Hindlimb muscle (tissue), 1 donor: ENCODE measurements around the gene RTL1. TPM values are rescaled to one million over a fixed set of nuclear protein-coding genes. Genes with fewer than 3 reads are reported as not detected.

Source experiments
- DNase-seq: peaks from one replicate; pipeline ENCODE4 v3.0.0-alpha.2; 2013
- polyA plus RNA-seq: library from polyadenylated mRNA; unstranded; fragments of 120-200 nt; gene quantifications from one replicate; pipeline ENCODE4 v1.2.1, GENCODE V29; 2013; ENCODE audit not compliant: insufficient read length

RTL1 gene
- polyA plus RNA-seq, 1 donor, result 69.2 TPM

DNA sequence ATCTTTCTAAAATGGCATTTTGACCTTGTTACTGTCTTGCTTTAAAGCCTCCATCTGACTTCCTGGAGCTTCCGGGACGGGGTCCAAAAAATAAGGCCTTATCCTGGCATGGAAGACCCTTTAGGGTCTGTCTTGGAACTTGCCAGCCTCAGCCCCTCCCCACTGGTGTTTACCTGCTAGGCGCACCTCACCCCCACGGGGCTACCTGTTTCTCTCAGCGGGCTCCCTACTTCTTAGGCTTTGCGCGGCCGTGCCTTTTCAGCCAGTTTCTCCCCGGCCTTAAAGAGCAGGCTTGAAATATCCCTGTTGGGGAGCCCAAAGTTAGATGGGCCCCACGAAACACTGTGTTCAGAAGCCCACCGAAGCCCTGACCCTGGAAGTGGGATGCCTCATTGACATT is 5.1 kb downstream of the RTL1 start:
- no peak for DNase-seq

DNA sequence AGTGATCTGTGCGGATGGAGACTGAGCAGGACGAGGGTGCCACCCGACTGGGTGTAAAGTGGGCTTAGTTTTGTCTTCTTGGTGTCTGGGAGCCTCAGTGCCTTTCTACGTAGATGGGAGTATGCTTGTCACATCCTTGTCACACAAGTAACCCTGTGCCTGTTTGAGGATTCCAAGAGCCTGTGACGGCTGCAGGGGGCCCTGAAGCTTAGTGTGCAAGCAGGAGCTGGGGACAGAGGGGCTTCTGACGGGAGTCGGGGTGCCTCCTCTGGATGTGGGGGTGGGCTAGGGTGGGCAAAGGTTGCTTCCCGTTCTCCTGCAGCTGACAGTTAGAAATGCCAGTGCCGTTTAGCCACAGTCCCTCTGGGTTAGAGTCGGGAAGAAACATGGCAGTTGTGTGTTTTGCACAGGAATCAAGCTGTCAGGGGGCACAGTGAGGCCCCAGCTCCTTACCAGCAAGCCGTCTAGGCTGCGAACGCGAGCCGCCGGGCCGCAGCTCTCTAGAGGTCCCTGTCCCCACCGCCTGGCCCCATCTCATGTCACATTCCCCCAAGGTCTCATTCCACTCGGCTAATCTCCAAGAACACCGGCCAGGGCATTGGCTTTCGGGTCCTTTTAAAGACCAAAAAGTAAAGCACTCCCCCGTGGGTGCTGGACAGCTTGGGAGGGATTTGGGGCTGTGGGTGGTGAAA is 7.0 kb downstream of the RTL1 start:
- DNase-seq, result no peak

DNA sequence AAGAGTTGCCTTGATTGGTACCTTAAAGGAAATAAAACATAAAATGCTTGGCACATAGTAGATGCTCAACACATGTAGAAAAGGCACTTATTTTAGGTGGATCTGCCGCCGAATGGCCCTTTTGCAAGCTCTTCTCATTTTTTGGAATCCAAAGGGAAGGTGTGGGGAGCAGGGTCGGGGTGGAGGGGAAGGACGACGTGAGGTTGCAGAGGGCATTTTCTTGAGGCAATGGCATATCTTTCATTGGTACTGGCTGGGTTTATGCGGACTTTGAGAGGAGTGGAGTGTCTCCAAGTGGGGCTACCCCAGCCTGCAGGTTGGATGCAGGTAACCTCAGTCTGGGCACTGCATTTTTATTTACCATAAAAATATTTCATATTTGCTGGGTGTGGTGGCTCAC is 8.1 kb downstream of the RTL1 start:
- no peak for DNase-seq

DNA sequence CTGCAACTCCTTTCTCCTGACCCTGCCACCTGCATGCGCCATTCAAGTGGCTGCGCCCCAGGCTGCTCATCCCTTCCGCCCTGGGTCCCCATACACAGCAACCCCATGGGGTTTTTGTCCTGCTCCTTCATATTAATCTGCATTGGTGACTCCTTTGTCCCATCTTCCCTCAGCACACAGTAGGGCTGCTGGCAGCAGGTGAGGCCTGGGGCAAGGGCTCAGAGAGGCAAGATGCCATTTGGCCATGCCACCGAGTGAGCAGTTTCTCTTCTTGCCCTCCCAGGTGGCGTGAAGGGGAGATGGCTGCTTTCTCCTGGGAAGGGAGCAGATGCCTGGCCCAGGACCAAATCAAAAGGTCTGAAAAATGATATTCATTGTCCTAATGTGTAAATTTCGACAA is 9.1 kb downstream of the RTL1 start:
- DNase-seq, result no peak

DNA sequence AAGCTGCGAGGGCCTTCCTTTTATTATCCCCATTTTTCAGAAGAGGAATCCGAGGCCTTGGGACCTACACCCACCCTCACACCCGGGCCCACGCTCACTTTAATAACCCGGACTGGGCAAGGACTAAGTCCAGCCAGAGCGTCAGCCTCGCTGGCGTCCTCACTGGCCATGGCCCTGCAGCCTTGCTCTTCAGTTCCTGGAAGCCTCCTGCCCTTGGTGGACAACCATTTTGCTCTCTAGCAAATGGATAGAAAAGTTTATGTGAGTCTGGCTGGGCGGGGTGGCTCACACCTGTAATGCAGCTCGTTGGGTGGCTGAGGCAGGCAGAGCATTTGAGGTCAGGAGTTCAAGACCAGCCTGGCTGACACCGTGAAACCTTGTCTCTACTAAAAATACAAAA is 9.8 kb downstream of the RTL1 start:
- no peak for DNase-seq

DNA sequence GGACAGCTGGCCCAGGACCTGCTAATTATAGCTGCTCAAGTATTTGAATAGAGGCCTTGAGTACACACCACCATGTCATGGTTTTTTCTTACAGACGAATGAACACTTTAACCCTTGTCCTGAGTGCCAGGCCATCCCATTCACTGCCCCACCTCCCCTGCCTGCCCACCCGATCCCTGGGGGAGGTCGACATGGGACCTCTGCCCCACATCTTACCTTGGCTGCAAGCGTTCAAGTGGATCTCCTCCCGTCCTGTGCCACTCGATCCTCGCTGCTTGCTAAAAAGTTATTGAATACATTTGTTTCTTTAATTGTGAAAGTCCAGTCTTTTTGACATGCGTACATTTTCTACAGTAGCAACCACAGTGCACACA is 10.3 kb downstream of the RTL1 start:
- DNase-seq, result no peak

DNA sequence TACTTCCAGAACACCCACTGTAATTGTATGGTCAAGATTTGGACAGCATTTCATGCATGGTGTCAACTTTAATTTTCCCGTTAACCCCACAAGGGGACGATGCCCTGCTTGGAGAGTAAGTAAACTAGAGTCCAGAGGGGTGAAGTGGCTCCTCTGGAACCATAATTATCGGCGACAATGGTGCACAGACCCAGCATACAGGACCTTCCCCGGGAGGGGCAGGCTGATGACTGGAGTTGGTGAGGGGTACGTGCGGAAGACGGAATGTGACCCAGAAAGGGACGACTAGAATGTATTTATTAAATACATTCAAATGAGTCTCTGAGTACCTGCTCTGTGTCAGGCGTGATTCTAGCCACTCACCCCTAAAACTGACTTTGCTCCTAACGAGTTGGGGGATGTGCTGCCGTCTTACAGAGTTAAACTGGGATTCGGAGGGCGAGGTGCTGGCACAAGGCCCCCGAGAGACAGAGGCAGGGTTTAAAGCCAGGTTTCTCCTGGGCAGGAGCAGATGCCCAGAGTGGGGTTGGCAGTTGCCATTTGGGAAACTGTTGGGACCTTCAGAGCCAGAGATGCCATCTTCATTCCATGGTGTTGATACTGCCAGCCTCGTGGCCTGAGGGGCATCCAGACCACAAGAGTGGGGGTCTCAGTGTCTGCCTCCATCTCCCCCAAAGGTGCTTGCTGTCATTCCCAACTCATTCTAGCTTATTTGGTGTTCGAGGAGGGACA is 10.9 kb downstream of the RTL1 start:
- DNase-seq, result no peak

DNA sequence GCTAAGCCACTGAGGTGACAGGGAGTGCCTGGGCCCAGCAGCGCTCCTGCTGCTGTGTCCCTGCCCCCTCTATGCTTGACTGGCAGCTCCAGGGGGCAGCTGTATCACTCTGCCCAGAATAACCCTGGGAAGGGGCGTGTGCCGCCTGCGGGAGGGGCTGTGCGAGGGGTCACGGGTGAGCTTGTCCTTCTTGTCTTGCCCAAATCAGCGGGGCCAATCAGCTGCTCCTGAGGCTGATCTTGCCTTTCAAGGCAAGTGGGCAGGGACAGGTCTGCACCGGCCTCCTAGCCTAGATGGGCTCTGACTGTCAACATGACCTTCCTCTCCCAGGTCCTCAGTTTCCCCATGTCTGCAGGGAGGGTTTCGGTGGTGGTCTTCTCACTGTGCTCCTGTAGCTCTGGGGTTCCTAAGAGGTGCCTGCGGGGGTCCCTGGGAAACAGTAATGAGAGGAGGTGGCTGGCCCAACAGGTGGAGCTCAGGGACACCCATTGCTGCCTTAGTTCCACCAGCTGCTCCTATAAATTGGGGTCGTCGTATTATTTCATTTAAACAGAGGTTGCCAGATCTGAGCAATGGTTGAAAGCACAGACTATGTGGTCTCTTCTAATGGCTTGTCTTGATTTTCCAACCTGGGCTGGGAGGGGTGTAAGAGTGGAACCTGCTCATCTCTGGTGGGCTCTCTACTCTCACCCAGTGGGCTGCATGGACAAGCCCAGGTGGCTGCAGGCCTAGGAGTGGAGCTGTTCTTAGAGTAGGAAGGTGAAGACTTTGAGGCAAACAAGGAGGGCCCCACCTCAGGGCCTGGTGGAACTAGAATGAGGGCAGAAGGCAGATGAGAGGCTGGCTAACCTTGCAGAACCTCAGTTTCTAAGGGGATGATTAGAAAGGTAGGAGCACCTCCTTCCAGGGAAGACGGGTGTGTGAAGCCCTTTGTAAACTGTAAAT is 11.7 kb downstream of the RTL1 start:
- no peak for DNase-seq

DNA sequence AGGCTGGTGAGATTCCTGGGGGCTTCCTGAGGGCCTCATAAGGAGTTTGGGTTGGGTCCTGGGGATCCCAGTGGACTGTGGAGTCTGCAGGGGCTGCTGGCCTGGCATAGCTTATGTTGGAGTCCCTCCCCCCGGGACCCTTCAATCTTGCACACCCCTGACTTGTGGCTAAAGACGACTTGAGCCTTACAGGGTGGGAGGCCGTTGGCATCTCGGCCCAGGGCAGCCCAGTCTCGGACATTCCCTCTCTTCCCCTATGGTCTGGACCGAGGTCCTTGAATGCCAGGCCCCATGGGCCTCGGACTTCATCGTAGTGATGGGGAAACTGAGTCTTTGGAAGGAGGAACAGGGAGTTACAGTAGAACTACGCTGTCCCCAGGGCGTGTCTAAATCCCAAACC is 12.5 kb downstream of the RTL1 start:
- DNase-seq, result no peak

DNA sequence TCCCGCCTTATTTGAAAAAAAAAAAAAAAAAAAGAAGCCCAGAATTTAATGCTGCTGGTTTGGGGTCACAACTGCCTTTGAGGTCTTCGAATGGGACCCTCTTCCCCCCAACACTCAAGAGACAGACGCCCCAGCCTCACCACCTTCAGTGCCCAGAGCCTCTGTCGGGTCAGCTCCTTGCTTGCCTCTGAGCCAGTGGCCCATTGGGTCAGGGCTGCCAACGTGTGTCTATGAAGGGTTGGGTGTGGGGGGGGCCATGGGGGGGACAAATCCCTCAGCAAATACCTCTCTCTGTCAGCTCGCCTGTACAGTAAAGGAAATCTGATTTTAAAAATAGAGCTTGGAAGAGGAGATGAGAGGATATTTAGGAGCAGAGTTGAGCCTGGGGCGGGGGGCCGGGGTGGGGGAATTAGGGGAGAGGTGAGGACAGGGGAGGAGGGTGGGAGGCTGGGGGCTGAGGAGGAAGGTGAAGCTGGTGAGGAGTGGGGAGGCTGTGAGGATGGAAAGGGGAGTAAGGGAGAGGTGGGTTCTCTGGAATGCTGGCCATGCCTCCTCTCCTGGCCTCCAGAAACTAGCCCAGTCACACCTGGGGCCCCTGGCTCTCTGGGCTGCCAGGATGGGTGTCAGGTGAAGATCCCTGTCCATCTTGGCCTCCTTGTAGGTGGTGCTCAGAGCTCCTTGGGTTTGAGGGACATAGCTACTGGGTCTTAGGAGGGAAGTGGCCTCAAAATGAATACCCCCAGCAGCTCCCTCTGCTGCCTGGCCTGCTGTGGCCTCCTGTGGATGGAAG is 13.3 kb downstream of the RTL1 start:
- DNase-seq, result no peak

DNA sequence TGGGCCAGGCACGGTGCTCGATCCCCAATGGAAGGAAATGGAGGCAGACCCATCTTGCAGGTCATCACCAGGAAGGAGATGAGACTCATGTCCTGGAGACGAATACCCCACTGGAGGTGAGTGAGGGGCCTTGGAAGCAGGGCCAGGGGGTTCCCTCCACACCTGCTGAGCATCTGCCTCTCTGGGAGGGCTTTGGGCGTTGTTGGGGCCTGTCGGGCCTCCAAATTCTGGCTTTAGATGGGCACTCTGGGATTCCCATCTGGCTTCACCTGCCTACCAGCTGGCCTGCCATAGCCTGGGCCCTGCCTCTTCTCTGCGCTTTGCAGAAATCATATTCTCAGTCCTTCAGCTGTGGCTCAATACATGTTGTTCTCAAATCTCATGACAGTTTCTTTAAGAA is 13.9 kb downstream of the RTL1 start:
- DNase-seq, result no peak

DNA sequence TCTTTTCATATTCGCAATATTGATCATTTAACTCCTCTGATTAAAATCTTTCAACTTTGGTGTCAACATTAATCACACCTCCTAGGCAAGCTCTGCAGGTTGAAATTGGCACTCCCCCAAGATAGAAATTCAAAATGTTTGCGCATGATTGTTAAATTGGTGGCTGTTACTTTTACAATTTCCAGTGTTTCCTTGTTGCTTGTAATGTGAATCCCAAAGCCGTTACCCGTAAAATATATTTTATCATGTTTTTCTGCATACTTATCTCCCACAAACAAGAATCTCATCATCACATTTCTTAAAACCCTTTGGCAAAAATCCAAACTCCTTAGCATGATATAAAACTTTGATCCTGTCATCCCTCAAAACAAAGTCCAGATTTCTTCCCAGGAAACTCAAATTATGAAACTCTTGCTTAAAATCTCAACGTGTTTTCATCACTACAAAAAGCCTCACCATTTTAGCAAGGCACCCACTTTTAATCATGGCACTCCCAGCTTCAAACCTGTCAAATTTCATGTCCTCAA is 14.7 kb downstream of the RTL1 start:
- no peak for DNase-seq

DNA sequence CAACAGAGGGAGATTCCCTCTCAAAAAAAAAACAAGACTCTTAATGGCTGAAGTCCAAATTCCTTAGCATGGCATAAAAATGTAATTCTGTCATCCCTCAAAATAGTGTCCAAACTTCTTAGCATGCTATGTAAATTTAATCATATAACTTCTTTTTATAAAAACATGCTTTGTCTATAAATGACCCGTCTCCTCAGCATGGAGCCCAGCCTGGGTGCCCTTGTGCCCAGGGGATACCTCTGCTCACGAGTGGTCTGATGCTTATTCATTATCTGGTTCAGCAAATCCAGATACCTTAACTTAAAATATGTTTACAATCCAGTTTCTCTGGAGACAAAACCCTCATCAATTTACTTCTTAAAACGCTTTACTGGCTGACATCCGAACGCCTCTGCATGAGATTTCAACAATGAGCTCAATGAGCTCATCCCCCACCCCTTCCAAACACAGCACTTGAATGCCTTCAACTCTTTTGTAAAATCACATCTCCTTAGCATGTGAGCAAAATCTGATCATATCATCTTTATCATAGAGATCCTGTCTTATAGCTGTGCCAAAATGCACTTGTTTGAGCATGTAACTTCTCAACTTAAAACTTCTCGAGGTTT is 15.7 kb downstream of the RTL1 start:
- no peak for DNase-seq

DNA sequence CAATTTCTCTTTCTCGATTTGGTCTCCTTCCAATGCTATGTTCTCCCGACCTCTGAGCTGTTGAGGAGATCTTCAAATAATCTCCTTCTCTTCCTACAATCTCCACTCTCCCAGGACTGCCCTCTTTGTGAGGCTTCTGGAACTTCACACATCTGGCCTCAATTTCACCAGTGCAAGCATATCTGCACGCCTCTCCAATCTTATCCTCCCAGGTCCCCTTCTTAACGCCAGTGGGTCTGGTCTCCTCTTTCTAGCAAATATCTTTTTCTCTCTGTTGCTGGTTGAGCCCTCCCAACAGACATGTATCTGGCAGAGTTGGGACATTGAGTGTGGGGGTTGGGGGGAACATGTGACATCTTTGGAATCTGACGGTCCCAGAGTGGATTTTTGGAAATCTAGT is 17.9 kb downstream of the RTL1 start:
- no peak for DNase-seq

DNA sequence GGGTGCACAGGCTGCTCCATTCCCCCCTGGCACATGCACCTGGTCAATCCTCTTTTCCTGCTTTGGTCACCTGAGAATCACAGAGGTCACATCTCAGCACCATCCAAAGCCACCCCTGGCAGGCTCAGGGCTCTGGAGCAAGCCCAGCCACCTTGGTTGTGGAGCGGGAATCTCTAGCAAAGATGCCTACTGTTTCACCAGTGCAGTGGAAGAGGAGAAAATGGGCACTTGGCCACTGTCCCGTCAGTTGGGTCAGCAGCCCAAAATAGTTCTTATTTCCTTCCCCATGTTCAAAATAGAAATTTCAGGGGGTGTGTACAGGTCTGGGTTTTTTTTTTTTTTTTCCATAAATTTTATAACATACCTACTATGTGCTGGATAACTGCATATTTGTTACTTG is 18.3 kb downstream of the RTL1 start:
- no peak for DNase-seq

DNA sequence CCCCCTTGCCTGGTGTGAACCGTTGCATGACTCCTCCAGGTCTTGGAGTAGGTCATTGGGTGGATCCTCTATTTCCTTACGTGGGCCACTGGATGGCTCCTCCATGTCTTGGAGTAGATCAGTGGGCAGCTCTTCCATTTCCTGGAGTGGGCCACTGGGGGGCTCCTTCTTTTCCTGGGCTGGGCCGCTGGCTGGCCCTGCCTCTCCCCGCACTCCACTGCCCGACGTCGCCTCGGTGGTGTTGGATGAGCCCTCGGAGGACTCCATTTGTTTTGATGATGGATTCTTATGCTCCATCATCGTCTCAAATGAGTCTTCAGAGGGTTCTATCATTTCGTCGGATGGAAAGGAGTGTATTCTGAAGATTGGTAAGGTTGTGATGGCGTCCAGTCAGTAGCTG is 19.1 kb downstream of the RTL1 start:
- no peak for DNase-seq

DNA sequence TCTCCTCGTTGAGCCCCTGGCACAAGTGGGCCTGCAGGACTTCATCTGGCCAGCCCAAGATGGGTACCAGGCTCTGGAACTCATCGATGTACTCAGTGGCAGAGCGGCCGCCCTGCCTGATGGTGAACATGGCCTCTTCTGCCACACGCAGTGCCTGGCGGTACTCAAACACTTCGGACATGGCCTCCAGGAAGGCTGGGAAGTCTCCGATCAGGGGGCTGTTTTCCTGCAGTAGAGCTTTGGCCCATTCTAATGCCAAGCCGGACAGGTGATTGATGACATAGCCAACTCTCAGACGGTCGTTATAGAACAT is 19.8 kb downstream of the RTL1 start:
- no peak for DNase-seq

DNA sequence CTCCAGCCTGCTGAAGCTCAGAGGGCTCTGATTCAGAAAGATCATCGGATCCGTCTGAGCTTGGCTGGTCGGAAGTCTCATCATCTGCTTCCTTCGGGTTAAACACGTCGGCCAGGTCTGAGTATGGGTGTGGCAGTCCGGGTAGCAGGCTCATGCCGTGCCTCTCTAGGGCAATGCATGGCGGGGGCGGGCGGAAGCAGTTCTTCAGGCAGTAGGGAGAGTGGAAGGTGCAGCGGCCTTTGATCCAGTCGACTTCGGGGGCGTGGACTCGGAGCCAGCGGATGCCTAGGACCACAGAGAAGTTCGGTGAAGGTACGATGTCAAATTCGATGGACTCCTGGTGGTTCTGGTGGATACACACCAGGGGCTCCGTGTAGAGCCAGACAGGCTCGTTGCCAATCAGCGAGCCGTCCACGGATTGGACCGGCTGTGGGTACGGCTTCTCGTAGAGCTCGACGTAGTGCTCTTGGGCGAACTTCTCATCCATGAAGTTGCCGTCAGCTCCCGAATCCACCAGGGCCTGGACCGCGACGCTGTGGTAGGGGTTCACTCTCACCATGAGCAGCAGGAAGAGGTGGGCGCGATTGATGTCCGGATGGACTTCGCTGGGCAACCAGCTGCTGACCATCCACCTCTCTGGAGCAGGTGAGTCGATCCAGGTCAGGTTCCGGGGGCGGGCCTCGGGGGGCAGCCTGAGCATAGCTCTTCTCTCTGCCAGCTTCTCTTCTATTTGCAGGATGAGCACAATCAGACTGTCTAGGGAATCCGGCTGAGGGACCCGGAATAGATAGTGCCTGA is 20.3 kb downstream of the RTL1 start:
- DNase-seq, result no peak

DNA sequence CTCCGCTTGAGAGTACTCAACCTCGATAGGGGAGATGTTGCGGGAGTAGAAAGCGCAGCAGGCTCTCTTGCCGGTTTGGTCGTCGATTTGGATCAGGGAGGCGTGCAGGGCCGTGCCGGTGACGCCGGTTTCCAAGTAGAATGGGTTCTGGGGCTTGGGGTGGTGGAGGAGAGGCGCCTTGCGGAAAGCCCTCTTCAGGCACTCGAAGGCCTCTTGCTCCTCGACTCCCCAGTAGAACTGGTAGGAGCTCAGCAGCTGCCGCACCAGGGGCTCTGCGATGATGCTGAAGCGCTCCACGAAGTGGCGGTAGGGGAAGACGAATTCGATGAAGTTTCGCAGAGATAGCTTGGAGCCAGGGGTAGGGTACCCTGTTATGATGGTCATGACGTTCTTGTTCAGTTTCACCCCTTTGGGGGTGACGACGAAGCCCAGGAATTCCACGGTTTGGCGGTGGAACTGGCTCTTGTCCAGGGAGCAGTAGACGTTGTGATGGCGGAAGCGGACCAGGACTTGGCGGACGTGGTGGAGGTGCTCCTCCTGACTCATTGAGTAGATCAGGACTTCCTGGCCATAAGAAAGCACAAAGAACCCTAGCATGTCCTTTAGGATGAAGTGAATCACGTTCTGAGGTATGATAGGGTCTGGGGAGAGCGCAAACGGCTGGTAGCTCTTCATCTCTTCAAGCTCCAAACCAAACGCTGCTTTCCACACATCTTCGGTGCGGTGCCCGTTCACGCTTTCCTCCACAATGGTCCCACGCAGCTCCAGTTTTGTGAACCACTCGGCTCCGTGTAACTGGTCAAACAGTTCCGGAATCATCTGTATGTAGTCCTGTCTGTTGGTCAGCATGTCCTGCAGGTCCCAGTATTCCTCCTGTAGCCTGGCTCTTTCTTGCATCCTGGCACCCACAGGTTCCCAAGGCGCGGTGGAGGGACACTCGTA is 21.2 kb downstream of the RTL1 start:
- DNase-seq, result no peak
